SIG-M5 treated with dmso at 0.1 percent for 504 hours (cell line): ENCODE data around the gene ZNF496.

ENCODE experiments used
- DNase-seq: peaks from one replicate; lab custom pipeline; 2025; ENCODE audit not compliant: unreplicated experiment; lab: John Stamatoyannopoulos, UW

ZNF496 gene

GRCh38 chr1:247330548-247331171, 1.0 kb downstream of the ZNF496 start:
- no peak for DNase-seq

DNA sequence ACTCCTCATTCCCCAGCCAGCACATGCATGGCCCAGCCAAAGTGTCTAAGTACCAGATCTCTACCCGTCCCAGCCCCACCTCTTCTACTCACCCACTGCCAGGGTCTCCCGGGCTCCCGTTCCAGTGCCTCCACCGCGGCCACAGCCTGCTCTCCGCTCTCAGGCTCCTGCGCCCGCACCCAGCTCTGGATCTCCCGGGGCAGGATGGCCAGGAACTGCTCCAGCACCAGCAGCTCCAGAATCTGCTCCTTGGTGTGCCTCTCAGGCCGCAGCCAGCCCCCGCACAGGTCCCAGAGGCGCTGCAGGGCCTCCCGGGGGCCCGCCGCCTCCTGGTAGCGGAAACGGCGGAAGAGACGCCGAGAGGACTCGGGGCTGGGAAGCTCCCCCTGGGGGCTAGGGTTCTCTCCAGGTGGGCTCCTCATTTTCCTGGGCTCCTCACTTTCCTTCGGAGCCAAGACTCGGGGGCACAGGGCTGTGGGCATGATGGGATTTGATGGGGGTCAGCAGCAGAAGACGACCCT, 2.5 kb downstream of the ZNF496 start:
- DNase-seq: no peak

GRCh38 chr1:247328311-247328710, 3.4 kb downstream of the ZNF496 start:
- DNase-seq: no peak

- DNase-seq: no peak
These were observed 5.1 kb downstream of the ZNF496 start for GRCh38 chr1:247326411-247327130.

GRCh38 chr1:247324923-247325322, 6.7 kb downstream of the ZNF496 start:
- no peak for DNase-seq

GRCh38 chr1:247324204-247324787, 7.4 kb downstream of the ZNF496 start:
- no peak for DNase-seq

DNA sequence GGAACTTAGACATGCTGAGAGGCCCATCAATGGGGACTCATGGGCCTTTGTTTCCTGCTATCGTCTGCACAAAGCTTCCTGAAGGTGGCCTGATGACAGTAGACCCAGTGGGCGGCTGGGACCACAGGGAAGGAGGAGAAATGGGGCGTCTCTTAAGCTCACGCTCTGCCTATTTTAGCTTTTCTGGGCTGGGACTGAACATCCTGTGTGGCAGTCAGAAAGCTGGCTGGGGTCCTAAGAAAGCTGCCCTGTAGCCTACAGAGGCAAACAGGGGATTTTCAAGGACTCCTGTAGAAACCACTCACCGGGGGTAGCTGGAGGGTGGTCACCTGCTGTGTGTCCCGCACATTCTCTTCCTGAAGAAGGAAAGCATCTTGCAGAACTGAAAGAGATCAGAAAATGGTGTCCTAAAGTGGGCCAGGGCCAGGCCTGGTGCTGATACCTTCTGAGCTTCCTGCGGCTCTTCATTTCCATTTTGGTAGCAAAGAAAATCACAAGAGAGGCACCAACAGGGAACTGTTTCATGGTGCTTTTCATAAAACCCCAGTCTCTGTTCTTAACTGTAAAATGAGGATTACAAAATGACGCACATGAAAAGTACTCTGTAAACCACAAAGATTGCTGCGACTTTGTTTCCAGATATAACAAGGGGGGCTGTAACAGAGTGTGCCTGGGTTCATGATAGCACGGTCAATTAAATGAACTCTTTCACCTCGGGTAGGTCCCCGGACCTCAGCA, 8.6 kb downstream of the ZNF496 start:
- no peak for DNase-seq

DNA sequence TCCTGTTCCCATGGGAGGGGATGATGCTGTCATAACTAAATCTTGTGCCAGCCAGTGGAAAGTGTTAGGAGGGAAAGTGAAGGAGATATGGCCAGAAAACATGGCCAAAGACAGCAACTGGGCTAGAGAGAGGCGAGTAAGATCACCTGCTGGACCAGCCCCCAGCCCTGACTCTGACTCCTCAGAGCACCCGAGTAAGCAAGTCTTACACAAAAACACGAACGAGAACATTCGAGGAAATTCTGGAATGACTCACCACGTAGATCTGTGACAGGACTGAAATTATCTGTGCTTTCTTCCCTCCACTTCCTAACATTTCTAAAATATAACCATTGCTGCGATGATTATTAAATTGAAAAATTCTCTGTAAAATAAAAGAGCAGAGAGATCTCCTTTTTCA, 9.2 kb downstream of the ZNF496 start:
- no peak for DNase-seq

GRCh38 chr1:247317702-247318101, 14.0 kb downstream of the ZNF496 start:
- no peak for DNase-seq

DNA sequence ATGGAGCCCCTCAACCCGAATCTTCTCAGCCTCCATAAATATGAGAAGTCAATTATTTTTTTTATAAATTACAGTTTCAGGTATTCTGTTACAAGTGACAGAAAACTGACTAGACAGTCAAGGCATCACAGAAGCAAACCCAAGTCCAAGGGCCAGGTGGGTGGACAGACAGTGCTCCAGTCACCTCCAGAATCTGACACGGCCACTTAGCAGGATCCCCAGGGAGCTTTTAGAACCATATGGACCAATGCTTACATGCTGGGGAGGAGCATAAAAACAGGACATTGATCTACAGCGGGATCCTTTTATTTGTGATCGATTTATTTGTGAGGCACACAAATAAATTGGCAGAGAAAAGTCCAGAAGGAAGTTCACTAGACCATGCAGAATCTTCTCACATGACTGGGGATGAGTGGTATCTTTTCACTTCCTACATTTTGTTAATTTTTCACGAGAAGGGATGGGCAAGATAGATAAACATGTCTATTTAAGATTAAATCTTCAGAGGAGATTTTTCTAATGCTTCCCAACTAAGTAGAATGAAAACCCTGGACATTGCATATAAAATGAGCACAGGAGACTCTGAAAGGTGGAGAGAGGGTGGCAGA, 15.0 kb downstream of the ZNF496 start:
- DNase-seq: no peak

GRCh38 chr1:247304031-247304430, 27.6 kb downstream of the ZNF496 start:
- DNase-seq: no peak

- DNase-seq: no peak
These were observed 28.5 kb downstream of the ZNF496 start for GRCh38 chr1:247303216-247303615.

DNA sequence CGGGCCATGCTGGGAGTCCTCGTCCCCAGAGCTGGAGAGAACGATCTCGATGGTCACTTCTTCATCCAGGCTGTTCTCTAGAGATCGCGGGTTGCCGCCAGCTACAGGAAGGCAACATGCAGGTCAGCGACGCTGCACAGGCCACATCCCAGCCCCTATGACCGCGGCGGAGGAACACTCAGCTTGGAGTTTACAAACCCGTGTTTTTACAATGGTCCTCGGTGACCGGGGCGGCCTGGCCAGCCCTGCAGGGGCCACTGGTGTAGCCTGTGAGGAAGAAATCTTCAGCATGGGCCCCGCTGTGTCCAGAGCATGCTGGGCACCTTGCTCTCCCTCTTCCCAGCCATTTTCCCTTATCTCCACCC, 30.5 kb downstream of the ZNF496 start:
- DNase-seq: no peak

GRCh38 chr1:247300491-247301175, 31.0 kb downstream of the ZNF496 start:
- no peak for DNase-seq

- no peak for DNase-seq
These were observed 31.8 kb downstream of the ZNF496 start for GRCh38 chr1:247299723-247300381.

DNA sequence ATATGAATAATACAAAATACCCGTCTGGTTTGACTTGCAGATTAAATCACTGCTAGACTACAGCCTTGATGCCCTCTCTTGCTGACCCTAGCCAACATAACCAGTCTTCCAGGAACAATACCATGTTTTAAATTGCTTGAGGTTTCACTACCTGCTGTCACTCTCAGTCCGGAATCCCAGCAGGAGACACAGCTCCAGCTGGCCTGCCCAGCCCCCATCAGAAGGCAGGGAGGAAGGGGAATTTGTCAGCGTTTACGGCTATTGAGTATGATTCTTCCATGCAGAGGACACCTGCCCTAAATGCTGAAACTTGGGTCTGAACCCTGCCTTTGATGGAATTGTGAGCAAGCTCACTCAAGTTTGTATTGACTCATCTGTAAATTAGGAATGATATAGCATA, 33.0 kb downstream of the ZNF496 start:
- DNase-seq: no peak

DNA sequence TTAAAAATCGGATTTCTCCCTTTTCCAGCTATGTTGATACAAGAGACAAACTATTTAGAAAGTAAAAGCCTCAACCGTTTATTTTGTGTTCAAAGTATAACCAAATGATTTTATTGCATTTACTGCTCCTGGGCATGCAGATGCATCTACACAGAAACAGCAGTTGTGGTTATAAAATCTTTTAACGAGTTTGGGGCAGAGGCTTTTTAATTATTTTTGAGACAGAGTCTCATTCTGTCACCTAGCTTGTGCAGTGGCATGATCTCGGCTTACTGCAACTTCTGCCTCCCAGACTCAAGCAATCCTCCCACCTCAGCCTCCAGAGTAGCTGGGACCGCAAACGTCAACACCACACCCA, 33.6 kb downstream of the ZNF496 start:
- DNase-seq: no peak

- DNase-seq: no peak
These were observed 34.2 kb downstream of the ZNF496 start for GRCh38 chr1:247297263-247298123.

DNA sequence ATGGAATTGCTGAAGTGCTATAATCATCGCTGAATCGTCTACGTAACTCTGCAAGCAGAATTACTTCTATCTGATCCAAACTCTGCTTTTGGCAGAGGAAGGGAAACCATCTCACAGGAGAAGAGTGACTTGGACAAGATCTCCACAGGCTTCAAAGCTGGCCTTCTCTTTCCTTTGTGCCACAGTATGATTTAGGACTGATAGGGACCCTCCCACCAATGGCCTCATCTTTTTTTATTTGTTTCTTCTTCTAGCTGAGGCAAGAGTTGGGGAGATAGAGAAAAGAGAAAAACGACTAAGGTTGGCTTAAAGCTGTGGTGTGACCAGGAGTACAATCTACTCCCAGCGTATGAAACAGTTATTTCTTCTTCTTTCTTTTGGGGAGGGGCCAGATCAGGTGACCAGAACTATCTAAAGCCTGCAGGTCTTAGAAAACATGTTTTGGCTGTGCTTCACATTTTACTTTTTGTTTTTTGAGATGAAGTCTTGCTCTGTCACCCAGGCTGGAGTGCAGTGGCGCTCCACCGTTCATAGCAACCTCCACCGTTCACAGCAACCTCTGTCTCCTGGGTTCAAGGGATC, 35.0 kb downstream of the ZNF496 start:
- no peak for DNase-seq
